Brain microvascular endothelial cell (primary cell): ENCODE data around the gene GPR143.

ENCODE experiments used
- DNase-seq: peaks from one replicate; pipeline ENCODE4 v3.0.0-alpha.2; 2020
- H3K27ac ChIP-seq: fragments of 250-450 bp; sonication (Bioruptor Pico); 2 replicates; pipeline ENCODE4 v1.5.1; 2020; ENCODE audit warnings: mild to moderate bottlenecking, moderate library complexity
- H3K27me3 ChIP-seq: fragments of 250-450 bp; sonication (Bioruptor Pico); replicated peaks from 2 replicates; pipeline ENCODE4 v1.5.1; 2020; ENCODE audit warnings: mild to moderate bottlenecking
- H3K36me3 ChIP-seq: fragments of 250-450 bp; sonication (Bioruptor Pico); replicated peaks from 2 replicates; pipeline ENCODE4 v1.5.1; 2020; ENCODE audit warnings: mild to moderate bottlenecking
- H3K4me3 ChIP-seq: 2 replicates; pipeline ENCODE4 v1.5.1; 2011; ENCODE audit warnings: low read depth, mild to moderate bottlenecking, control low read depth, low read length, moderate library complexity
- in situ Hi-C: cut with HindIII; loops from 2 replicates; pipeline ENCODE4 v1.10.0; 2017; ENCODE audit warnings: low sequenced_read_pairs, low pct_ligation_motif_present
- TF ChIP-seq, protein P1 (sequence below): IDR thresholded peaks from 2 replicates; pipeline ENCODE4 v1.5.1; 2011; ENCODE audit warnings: low read depth, mild to moderate bottlenecking, moderate library complexity, low read length, control low read depth, inconsistent platforms; ENCODE audit errors: missing control alignments

GPR143 gene

DNA sequence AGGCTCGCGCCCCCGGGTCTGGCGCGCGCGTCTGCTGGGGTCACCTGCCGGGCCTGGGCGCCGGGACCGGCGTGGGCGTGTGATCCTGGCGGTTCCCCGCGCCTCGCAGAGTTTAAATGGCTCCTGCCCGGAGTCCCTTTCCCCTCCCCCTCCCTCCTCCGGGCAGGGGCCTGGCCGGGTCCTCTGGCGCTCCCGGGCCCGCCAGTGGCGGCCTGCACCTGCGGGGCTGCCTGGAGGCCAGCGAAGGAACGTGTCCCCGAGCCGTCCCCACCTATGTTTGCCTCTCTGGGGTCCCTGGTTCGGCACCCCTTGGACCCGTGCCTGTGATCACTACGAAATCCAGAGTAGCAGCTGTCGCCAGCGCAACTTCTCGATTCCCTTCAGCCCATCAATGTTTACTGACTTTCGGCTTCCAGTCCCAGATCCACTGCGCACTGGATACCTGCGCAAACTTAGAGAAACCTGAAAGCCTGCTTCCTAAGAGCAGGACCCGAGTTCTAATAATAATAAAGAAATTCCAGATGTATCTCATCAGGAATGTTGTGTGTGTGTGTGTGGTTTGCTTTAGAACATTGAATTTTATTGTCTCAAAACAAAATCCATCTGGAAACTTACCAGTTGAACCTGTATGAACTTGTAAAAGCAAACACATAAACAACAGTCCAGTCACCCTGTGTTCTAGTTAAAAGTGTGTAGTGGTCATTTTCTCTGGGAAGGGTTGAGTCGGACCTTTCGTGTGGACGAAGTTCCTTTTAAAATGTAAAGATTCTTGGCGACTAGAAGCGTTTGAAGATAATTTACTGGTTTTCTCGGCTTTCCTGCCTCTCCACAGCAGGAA, 21.4 kb upstream of the GPR143 start:
- peak overlapping the region; percentile 41 for H3K4me3 ChIP-seq
- H3K36me3 ChIP-seq: no peaks in the 10 kb centered on the region
- peaks cover 14% of the 10 kb centered on the region for H3K27me3 ChIP-seq
- no peak overlapping the region for H3K27ac ChIP-seq
- in situ Hi-C loops: no loop called here
- DNase-seq: no peak
- TF ChIP-seq, protein P1, sequence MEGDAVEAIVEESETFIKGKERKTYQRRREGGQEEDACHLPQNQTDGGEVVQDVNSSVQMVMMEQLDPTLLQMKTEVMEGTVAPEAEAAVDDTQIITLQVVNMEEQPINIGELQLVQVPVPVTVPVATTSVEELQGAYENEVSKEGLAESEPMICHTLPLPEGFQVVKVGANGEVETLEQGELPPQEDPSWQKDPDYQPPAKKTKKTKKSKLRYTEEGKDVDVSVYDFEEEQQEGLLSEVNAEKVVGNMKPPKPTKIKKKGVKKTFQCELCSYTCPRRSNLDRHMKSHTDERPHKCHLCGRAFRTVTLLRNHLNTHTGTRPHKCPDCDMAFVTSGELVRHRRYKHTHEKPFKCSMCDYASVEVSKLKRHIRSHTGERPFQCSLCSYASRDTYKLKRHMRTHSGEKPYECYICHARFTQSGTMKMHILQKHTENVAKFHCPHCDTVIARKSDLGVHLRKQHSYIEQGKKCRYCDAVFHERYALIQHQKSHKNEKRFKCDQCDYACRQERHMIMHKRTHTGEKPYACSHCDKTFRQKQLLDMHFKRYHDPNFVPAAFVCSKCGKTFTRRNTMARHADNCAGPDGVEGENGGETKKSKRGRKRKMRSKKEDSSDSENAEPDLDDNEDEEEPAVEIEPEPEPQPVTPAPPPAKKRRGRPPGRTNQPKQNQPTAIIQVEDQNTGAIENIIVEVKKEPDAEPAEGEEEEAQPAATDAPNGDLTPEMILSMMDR: no peak

DNA sequence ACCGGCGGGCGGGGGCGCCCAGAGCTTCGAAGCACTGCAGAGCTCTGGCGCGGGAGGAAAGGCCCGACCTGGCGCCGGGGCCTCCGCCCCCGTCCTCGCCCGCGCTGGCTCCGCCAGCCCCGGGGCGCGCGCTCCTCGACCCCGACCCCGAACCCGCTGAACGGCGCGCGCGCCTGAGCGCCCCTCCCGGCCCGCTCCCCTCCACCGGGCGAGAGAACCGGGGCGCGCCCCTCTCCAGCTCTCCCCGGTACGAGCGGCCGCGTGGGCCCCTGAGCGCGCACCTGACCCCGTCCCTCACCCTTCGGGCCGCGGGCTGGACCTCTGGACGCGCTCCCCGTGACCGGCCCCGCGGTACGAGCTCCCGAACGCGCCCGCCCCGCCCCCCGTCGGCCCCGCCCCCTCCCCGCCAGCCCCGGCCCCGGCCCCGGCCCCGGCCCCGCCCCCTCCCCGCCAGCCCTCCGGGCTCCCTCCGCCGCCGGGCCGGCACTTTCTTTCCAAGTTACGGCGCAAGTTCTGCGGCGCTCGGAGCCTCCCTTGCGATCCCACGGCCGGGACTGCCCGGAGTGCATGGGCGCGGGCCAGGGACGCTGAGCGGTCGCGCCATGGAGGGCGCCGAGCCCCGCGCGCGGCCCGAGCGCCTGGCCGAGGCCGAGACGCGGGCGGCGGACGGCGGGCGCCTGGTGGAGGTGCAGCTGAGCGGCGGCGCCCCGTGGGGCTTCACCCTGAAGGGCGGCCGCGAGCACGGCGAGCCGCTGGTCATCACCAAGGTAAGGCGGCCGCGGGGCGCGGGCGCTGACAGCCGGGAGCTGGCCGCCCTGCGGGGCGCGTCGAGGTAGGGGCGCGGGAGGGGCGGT, 20.5 kb upstream of the GPR143 start, which contains the start of gene SHROOM2:
TSS of gene SHROOM2 (plus strand) at position 486 of the 854 bp plus-strand sequence. CDS start at position 603, 117 bp downstream.
- Histone ChIP-seq H3K27ac (no peak within 1 kb of the TSS), H3K27me3 (peaks cover 14% of the 10 kb centered on the region), H3K36me3 (no peaks in the 10 kb centered on the region), H3K4me3 (peak within 1 kb of the TSS; percentile 41)
- in situ Hi-C loops: no loop called here
- no peak for DNase-seq
- TF ChIP-seq, protein P1: no peak

DNA sequence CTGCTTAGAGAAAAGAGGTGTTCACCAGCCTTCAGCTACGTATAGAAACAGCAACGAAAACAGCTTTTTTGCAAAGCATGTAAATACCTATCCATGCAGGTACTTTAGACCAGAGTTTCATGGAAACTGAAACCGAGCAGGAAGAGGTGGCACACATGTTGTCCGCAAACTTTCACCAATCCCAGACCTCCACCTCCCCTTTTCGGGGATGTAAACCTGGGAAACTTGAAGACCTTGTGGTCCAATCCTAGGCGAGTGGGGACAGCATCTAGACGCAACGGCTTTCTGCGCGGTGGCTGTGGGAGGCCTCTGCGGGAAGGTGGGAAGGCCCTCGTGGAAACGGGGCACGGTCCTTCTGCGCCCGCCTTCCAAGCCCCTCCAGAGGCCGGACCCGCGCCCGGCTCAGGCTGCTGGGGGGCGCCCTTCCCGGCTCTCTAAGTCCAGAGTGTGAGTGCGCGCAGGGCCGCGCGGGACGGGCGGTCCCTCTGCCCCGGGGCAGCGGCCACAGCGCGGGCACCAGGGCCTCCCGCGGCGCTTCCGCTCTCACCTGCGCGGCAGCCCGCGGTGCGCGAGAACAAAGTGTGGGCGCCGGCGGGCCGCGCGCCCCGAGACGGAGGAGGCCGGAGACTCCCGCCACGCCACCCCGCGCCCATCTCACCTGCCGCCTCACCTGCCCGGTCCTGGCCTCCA, 19.8 kb upstream of the GPR143 start:
- in situ Hi-C loops: no loop called here
- no peak overlapping the region for H3K27ac ChIP-seq
- peaks cover 14% of the 10 kb centered on the region for H3K27me3 ChIP-seq
- H3K36me3 ChIP-seq: no peaks in the 10 kb centered on the region
- TF ChIP-seq, protein P1: no peak
- DNase-seq: no peak
- no peak overlapping the region for H3K4me3 ChIP-seq

DNA sequence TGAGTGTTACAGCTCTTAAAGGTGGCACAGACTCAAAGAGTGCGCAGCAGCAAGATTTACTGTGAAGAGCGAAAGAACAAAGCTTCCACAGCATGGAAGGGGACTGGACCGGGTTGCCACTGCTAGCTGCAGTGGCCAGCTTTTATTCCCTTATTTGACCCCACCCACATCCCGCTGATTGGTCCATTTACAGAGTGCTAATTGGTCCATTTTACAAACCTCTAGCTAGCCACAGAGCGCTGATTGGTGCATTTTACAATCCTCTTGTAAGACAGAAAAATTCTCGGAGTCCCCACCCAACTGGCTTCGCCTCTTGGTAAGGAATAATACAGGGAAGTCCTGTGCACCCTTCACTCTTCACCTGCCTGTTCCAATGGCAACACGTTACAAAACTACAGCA, 18.7 kb upstream of the GPR143 start:
- H3K36me3 ChIP-seq: no peaks in the 10 kb centered on the region
- H3K27me3 ChIP-seq: peaks cover 14% of the 10 kb centered on the region
- no peak overlapping the region for H3K4me3 ChIP-seq
- no peak for DNase-seq
- TF ChIP-seq, protein P1: no peak
- no peak overlapping the region for H3K27ac ChIP-seq
- in situ Hi-C loops: no loop called here

DNA sequence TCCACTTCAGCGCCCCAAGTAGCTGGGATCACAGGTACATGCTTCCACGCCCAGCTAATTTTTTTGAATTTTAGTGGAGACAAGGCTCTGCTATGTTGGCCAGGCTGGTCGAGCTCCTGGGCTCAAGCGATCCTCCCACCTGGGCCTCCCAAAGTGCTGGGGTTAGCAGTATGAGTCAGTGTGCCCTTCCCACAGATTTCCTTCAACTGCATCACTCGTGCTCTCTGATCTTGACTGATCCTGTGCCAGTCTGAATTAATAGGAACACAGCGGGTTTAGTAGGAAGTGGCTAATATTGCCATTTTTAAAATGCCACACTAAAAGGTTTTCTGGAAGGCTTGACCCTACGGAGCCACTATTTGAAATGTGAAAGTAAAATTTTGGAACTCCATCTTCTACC, 16.3 kb upstream of the GPR143 start:
- Histone ChIP-seq H3K4me3 (no peak overlapping the region), H3K27me3 (peaks cover 13% of the 10 kb centered on the region), H3K27ac (no peak overlapping the region), H3K36me3 (no peaks in the 10 kb centered on the region)
- DNase-seq: no peak
- TF ChIP-seq, protein P1: no peak
- in situ Hi-C loops: no loop called here
